H9 (cell line): ENCODE data around the gene SULT1A2. TPM values are rescaled to one million over a fixed set of nuclear protein-coding genes. Genes with fewer than 3 reads are reported as not detected.
"Not testable (repeated sequence)": the region's sequence is repeated elsewhere in the genome, so short reads cannot be mapped to it uniquely, and the experiment has no call there.

Experiments used
- DNase-seq: peaks from one replicate; pipeline ENCODE4 v3.0.0-alpha.2; 2017
- H2AFZ ChIP-seq: one replicate; pipeline ENCODE4 v1.6.1; 2013; ENCODE audit warnings: mild to moderate bottlenecking, low read length, control low read depth, moderate library complexity
- H2AK5ac ChIP-seq: 2 replicates; pipeline ENCODE4 v1.6.1; 2013; ENCODE audit warnings: low read length, control low read depth, mixed read lengths; ENCODE audit not compliant: insufficient read length
- H2BK120ac ChIP-seq: one replicate; pipeline ENCODE4 v1.6.1; 2013; ENCODE audit warnings: low read depth, mild to moderate bottlenecking, low read length, control low read depth, inconsistent platforms; ENCODE audit not compliant: poor library complexity, severe bottlenecking
- H2BK12ac ChIP-seq: 2 replicates; pipeline ENCODE4 v1.6.1; 2013; ENCODE audit warnings: low read length, control low read depth, mixed read lengths, low read depth; ENCODE audit not compliant: insufficient read length
- H2BK15ac ChIP-seq: 2 replicates; pipeline ENCODE4 v1.6.1; 2013; ENCODE audit warnings: low read depth, low read length, control low read depth
- H2BK20ac ChIP-seq: one replicate; pipeline ENCODE4 v1.6.1; 2013; ENCODE audit warnings: low read depth, mild to moderate bottlenecking, low read length, control low read depth, inconsistent platforms; ENCODE audit not compliant: poor library complexity, severe bottlenecking
- H2BK5ac ChIP-seq: 2 replicates; pipeline ENCODE4 v1.6.1; 2013; ENCODE audit warnings: low read length, control low read depth, mixed read lengths; ENCODE audit not compliant: insufficient read length
- H3K14ac ChIP-seq: 2 replicates; pipeline ENCODE4 v1.6.1; 2013; ENCODE audit warnings: low read length, control low read depth; ENCODE audit not compliant: insufficient read depth
- H3K18ac ChIP-seq: 2 replicates; pipeline ENCODE4 v1.6.1; 2013; ENCODE audit warnings: low read depth, mild to moderate bottlenecking, mixed read lengths, low read length, control low read depth; ENCODE audit not compliant: insufficient read length
- H3K23ac ChIP-seq: 2 replicates; pipeline ENCODE4 v1.6.1; 2013; ENCODE audit warnings: low read length, control low read depth, mixed read lengths, low read depth; ENCODE audit not compliant: insufficient read length
- H3K23me2 ChIP-seq: 2 replicates; pipeline ENCODE4 v1.6.1; 2013; ENCODE audit warnings: low read depth, mild to moderate bottlenecking, mixed read lengths, low read length, control low read depth; ENCODE audit not compliant: insufficient read length, poor library complexity, severe bottlenecking
- H3K27ac ChIP-seq: 2 replicates; pipeline ENCODE4 v1.5.1; 2013; ENCODE audit warnings: low read length, control low read depth, mixed read lengths, low read depth; ENCODE audit not compliant: insufficient read length
- H3K27me3 ChIP-seq: 2 replicates; pipeline ENCODE4 v1.6.1; 2013; ENCODE audit warnings: low read length, control low read depth, inconsistent platforms; ENCODE audit not compliant: insufficient read depth
- H3K4ac ChIP-seq: 2 replicates; pipeline ENCODE4 v1.6.1; 2013; ENCODE audit warnings: low read depth, mild to moderate bottlenecking, control low read depth, inconsistent platforms, low read length, moderate library complexity
- H3K4me1 ChIP-seq: 2 replicates; pipeline ENCODE4 v1.6.1; 2013; ENCODE audit warnings: low read length, control low read depth, inconsistent platforms; ENCODE audit not compliant: insufficient read depth
- H3K4me2 ChIP-seq: 2 replicates; pipeline ENCODE4 v1.6.1; 2013; ENCODE audit warnings: low read length, control low read depth, mixed read lengths; ENCODE audit not compliant: insufficient read length, insufficient read depth
- H3K56ac ChIP-seq: 2 replicates; pipeline ENCODE4 v1.6.1; 2013; ENCODE audit warnings: low read depth, mild to moderate bottlenecking, mixed read lengths, low read length, control low read depth; ENCODE audit not compliant: insufficient read length
- H3K79me1 ChIP-seq: 2 replicates; pipeline ENCODE4 v1.6.1; 2013; ENCODE audit warnings: low read depth, mild to moderate bottlenecking, moderate library complexity, low read length, control low read depth, inconsistent platforms; ENCODE audit not compliant: insufficient read depth, poor library complexity, severe bottlenecking
- H3K79me2 ChIP-seq: 2 replicates; pipeline ENCODE4 v1.6.1; 2013; ENCODE audit warnings: low read length, control low read depth, inconsistent platforms; ENCODE audit not compliant: insufficient read depth
- H3K9ac ChIP-seq: 2 replicates; pipeline ENCODE4 v1.6.1; 2013; ENCODE audit warnings: low read length, control low read depth, mixed read lengths; ENCODE audit not compliant: insufficient read length; ENCODE audit errors: extremely low read depth
- H3K9me3 ChIP-seq: one replicate; pipeline ENCODE4 v1.6.1; 2013; ENCODE audit warnings: low read depth, low read length, inconsistent platforms; ENCODE audit not compliant: control insufficient read depth
- H3T11ph ChIP-seq: one replicate; pipeline ENCODE4 v1.6.1; 2013; ENCODE audit warnings: mild to moderate bottlenecking, low read length, control low read depth, inconsistent platforms
- H4K20me1 ChIP-seq: one replicate; pipeline ENCODE4 v1.6.1; 2013; ENCODE audit not compliant: control insufficient read depth, insufficient read length, insufficient read depth
- H4K5ac ChIP-seq: 2 replicates; pipeline ENCODE4 v1.6.1; 2013; ENCODE audit warnings: low read depth, mild to moderate bottlenecking, mixed read lengths, low read length, control low read depth; ENCODE audit not compliant: insufficient read length
- H4K8ac ChIP-seq: replicated peaks from 2 replicates; pipeline ENCODE4 v1.6.1; 2013; ENCODE audit warnings: low read length, control low read depth, mixed read lengths, low read depth; ENCODE audit not compliant: insufficient read length
- H4K91ac ChIP-seq: 2 replicates; pipeline ENCODE4 v1.6.1; 2013; ENCODE audit warnings: low read depth, mild to moderate bottlenecking, moderate library complexity, mixed read lengths, low read length, control low read depth; ENCODE audit not compliant: insufficient read length
- H3K27ac Mint-ChIP-seq, 3 experiments: 2 replicates in 2 of 3; 3 replicates in 1 of 3; pipeline ENCODE4 v1.8.0; 2020 to 2021; ENCODE audit warnings: mixed read lengths in 3 of 3, mild to moderate bottlenecking in 1 of 3, moderate library complexity in 1 of 3
- H3K27me3 Mint-ChIP-seq: 2 replicates; pipeline ENCODE4 v1.8.0; 2021; ENCODE audit warnings: low read depth, mild to moderate bottlenecking, moderate library complexity, mixed read lengths
- H3K36me3 Mint-ChIP-seq, 3 experiments: 2 replicates in 2 of 3; 3 replicates in 1 of 3; pipeline ENCODE4 v1.8.0; 2020 to 2021; ENCODE audit warnings: low read depth in 3 of 3, mixed read lengths in 3 of 3; ENCODE audit not compliant: insufficient read depth in 1 of 3
- H3K4me1 Mint-ChIP-seq, 2 experiments: 2 replicates each; pipeline ENCODE4 v1.8.0; 2020; ENCODE audit warnings: mixed read lengths in 2 of 2
- H3K4me3 Mint-ChIP-seq, 2 experiments: 2 replicates in 1 of 2; 3 replicates in 1 of 2; pipeline ENCODE4 v1.8.0; 2020 to 2021; ENCODE audit warnings: mild to moderate bottlenecking in 2 of 2, mixed read lengths in 2 of 2, moderate library complexity in 1 of 2
- H3K9me3 Mint-ChIP-seq, 2 experiments: 2 replicates in 1 of 2; 3 replicates in 1 of 2; pipeline ENCODE4 v1.8.0; 2020; ENCODE audit warnings: mild to moderate bottlenecking in 2 of 2, mixed read lengths in 2 of 2, moderate library complexity in 1 of 2
- CTCF ChIP-seq: fragments of 200-600 bp; sonication (generic); conservative IDR thresholded peaks from 3 replicates; pipeline ENCODE4 v1.8.0; 2021; ENCODE audit warnings: antibody characterized with exemption, mild to moderate bottlenecking
- WGBS: extraction: QIAGEN DNeasy Blood & Tissue Kit; methylation state at CpG from one replicate; pipeline ENCODE4 v1.1.7; 2013; ENCODE audit warnings: missing lambda C conversion rate, low lambda C conversion rate, mixed read lengths; ENCODE audit not compliant: insufficient read length; ENCODE audit errors: extremely low coverage; 5-methylcytosine and 5-hydroxymethylcytosine counted together
- total RNA-seq: library from RNA; stranded (reverse); gene quantifications from 2 replicates; pipeline ENCODE4 v1.2.1, GENCODE V29; 2021

SULT1A2 gene
- total RNA-seq, 1 experiment from 2014 or later: 0.66 TPM

- no peak overlapping the region for H3T11ph ChIP-seq
- H4K5ac ChIP-seq: no peak overlapping the region
- H3K18ac ChIP-seq: no peak overlapping the region
- H3K23ac ChIP-seq: no peak overlapping the region
- no peaks in the 10 kb centered on the region for H4K20me1 ChIP-seq
- no peak overlapping the region for H2AFZ ChIP-seq
- H3K9me3 ChIP-seq: no peaks in the 10 kb centered on the region
- H3K79me1 ChIP-seq: no peaks in the 10 kb centered on the region
- WGBS: no CpG with 5 or more reads among the region's 7 CpGs
- H4K8ac ChIP-seq: no peak overlapping the region
- no peak overlapping the region for H4K91ac ChIP-seq
- no peaks in the 10 kb centered on the region for H3K79me2 ChIP-seq
- no peak overlapping the region for H3K4me3 Mint-ChIP-seq
- H2BK120ac ChIP-seq: no peak overlapping the region
- H3K9me3 Mint-ChIP-seq: no peaks in the 10 kb centered on the region
- DNase-seq: no peak
- H3K56ac ChIP-seq: no peak overlapping the region
- H2BK5ac ChIP-seq: no peak overlapping the region
- H3K9ac ChIP-seq: no peak overlapping the region
- no peak overlapping the region for H2BK20ac ChIP-seq
- H3K27ac Mint-ChIP-seq: no peak overlapping the region
- H3K27ac ChIP-seq: no peak overlapping the region
- no peak for TF ChIP-seq CTCF
- H3K4ac ChIP-seq: no peak overlapping the region
- no peaks in the 10 kb centered on the region for H3K27me3 ChIP-seq
- no peak overlapping the region for H2BK12ac ChIP-seq
- no peak overlapping the region for H2AK5ac ChIP-seq
- H3K4me1 Mint-ChIP-seq: 0 out of 4 replicates have a peak, but pooled peaks cover 3 to 4% of the 10 kb centered on the region in 2 experiments
- H2BK15ac ChIP-seq: no peak overlapping the region
- H3K36me3 Mint-ChIP-seq: no peaks in the 10 kb centered on the region; a peak in 1 of 7 replicates
- H3K4me2 ChIP-seq: no peak overlapping the region
- H3K4me1 ChIP-seq: no peaks in the 10 kb centered on the region
- H3K27me3 Mint-ChIP-seq: peaks cover 2% of the 10 kb centered on the region
- no peak overlapping the region for H3K14ac ChIP-seq
- no peaks in the 10 kb centered on the region for H3K23me2 ChIP-seq
Measured at GRCh38 chr16:28546626-28547025, 50.2 kb downstream of the SULT1A2 start.

GRCh38 chr16:28545964-28546363, 50.9 kb downstream of the SULT1A2 start:
- H4K5ac ChIP-seq, H3K79me2 ChIP-seq, H3K18ac ChIP-seq, H2BK120ac ChIP-seq, H4K20me1 ChIP-seq, DNase-seq, H3K27me3 Mint-ChIP-seq, H2BK20ac ChIP-seq, H3K56ac ChIP-seq, H3K27me3 ChIP-seq, H4K91ac ChIP-seq, H3K23ac ChIP-seq, H3K27ac ChIP-seq, H3K4me1 Mint-ChIP-seq, H3K4me3 Mint-ChIP-seq, H3K4me2 ChIP-seq, H3K79me1 ChIP-seq, H3K14ac ChIP-seq, H3K9me3 ChIP-seq, H3K4me1 ChIP-seq, H2BK5ac ChIP-seq, H2BK12ac ChIP-seq, H3K23me2 ChIP-seq, H4K8ac ChIP-seq, H2AK5ac ChIP-seq, H3K9me3 Mint-ChIP-seq, H2BK15ac ChIP-seq, H3K4ac ChIP-seq, H3K36me3 Mint-ChIP-seq, H3K27ac Mint-ChIP-seq, H3K9ac ChIP-seq, H3T11ph ChIP-seq, H2AFZ ChIP-seq: not testable (repeated sequence)
- WGBS: no CpG with 5 or more reads among the region's 7 CpGs
